Neural cell (in vitro differentiated cells): ENCODE data around the gene CCDC60. TPM values are rescaled to one million over a fixed set of nuclear protein-coding genes. Genes with fewer than 3 reads are reported as not detected.

Experiments used
- H2AFZ ChIP-seq: fragments of 200-600, 300-800 bp; sonication (generic), shearing (Covaris generic); 2 replicates; pipeline ENCODE4 v1.6.0; 2014; ENCODE audit warnings: low read depth, mild to moderate bottlenecking, antibody characterized with exemption, low read length, moderate library complexity
- H3F3A ChIP-seq: fragments of 200-600 bp; shearing (Covaris generic); 2 replicates; pipeline ENCODE4 v1.6.1; 2016; ENCODE audit warnings: mild to moderate bottlenecking, moderate library complexity, mixed read lengths, antibody characterized with exemption, low read length; ENCODE audit not compliant: insufficient read depth, poor library complexity, severe bottlenecking
- H3K27ac ChIP-seq: fragments of 200-600, 300-800 bp; sonication (generic), shearing (Covaris generic); 2 replicates; pipeline ENCODE4 v1.5.1; 2014; ENCODE audit warnings: mild to moderate bottlenecking, low read length, moderate library complexity
- H3K27me3 ChIP-seq: fragments of 300-800, 200-600 bp; sonication (generic), shearing (Covaris generic); 2 replicates; pipeline ENCODE4 v1.6.0; 2014; ENCODE audit warnings: mild to moderate bottlenecking, low read depth, low read length, moderate library complexity; ENCODE audit not compliant: insufficient read depth
- H3K36me3 ChIP-seq: fragments of 300-800, 200-600 bp; sonication (generic), shearing (Covaris generic); 2 replicates; pipeline ENCODE4 v1.5.1; 2014; ENCODE audit warnings: mild to moderate bottlenecking, antibody characterized with exemption, low read length, moderate library complexity; ENCODE audit not compliant: insufficient read depth
- H3K4me2 ChIP-seq: fragments of 300-800, 200-600 bp; sonication (generic), shearing (Covaris generic); 2 replicates; pipeline ENCODE4 v1.6.0; 2014; ENCODE audit warnings: mild to moderate bottlenecking, low read length
- H3K4me3 ChIP-seq: fragments of 300-800, 200-600 bp; sonication (generic), shearing (Covaris generic); 2 replicates; pipeline ENCODE4 v1.5.1; 2014; ENCODE audit warnings: mild to moderate bottlenecking, low read length, moderate library complexity
- H3K79me2 ChIP-seq: fragments of 200-600 bp; shearing (Covaris generic); replicated peaks from 2 replicates; pipeline ENCODE4 v1.6.0; 2014; ENCODE audit warnings: mild to moderate bottlenecking, low read length, moderate library complexity; ENCODE audit not compliant: insufficient read depth
- H3K9ac ChIP-seq: fragments of 300-800, 200-600 bp; sonication (generic), shearing (Covaris generic); 2 replicates; pipeline ENCODE4 v1.6.1; 2016; ENCODE audit warnings: mild to moderate bottlenecking, low read length, mixed read lengths
- H3K9me2 ChIP-seq: fragments of 200-600 bp; shearing (Covaris generic); 2 replicates; pipeline ENCODE4 v1.6.1; 2016; ENCODE audit warnings: mild to moderate bottlenecking, low read length, mixed read lengths; ENCODE audit not compliant: insufficient read depth
- H3K9me3 ChIP-seq: fragments of 200-600, 300-800 bp; sonication (generic), shearing (Covaris generic); 2 replicates; pipeline ENCODE4 v1.6.1; 2016; ENCODE audit warnings: mild to moderate bottlenecking, mixed run types, low read length, moderate library complexity, mixed read lengths
- H4K20me1 ChIP-seq: fragments of 200-600 bp; shearing (Covaris generic); 2 replicates; pipeline ENCODE4 v1.6.1; 2016; ENCODE audit warnings: mild to moderate bottlenecking, mixed run types; ENCODE audit not compliant: insufficient read depth
- EP300 ChIP-seq: fragments of 450-650 bp; conservative IDR thresholded peaks from 2 replicates; pipeline ENCODE4 v1.6.1; 2014; ENCODE audit warnings: antibody characterized with exemption, mild to moderate bottlenecking, moderate library complexity; ENCODE audit not compliant: poor library complexity, severe bottlenecking
- EZH2 ChIP-seq: fragments of 200-600, 300-800 bp; shearing (Covaris generic), sonication (generic); IDR thresholded peaks from 2 replicates; pipeline ENCODE4 v1.6.1; 2014; ENCODE audit warnings: antibody characterized with exemption, low read length, borderline replicate concordance, mild to moderate bottlenecking; ENCODE audit not compliant: insufficient read depth, poor library complexity, severe bottlenecking
- MXI1 ChIP-seq: fragments of 450-650 bp; conservative IDR thresholded peaks from 2 replicates; pipeline ENCODE4 v1.6.1; 2014; ENCODE audit warnings: antibody characterized with exemption, mild to moderate bottlenecking; ENCODE audit not compliant: poor library complexity, severe bottlenecking
- POLR2AphosphoS5 ChIP-seq: IDR thresholded peaks from 2 replicates; pipeline ENCODE4 v1.6.1; 2012
- RAD21 ChIP-seq: fragments of 450-650 bp; conservative IDR thresholded peaks from 2 replicates; pipeline ENCODE4 v1.6.1; 2014; ENCODE audit warnings: antibody characterized with exemption, mild to moderate bottlenecking, moderate library complexity
- SMC3 ChIP-seq: fragments of 450-650 bp; conservative IDR thresholded peaks from 2 replicates; pipeline ENCODE4 v1.6.1; 2014; ENCODE audit warnings: antibody characterized with exemption, mild to moderate bottlenecking, moderate library complexity; ENCODE audit not compliant: poor library complexity
- TAF1 ChIP-seq: IDR thresholded peaks from 2 replicates; pipeline ENCODE4 v1.6.1; 2012; ENCODE audit warnings: low read depth
- polyA plus RNA-seq: library from polyadenylated mRNA; depleted of rRNA; stranded (reverse); fragments of >200 nt; gene quantifications from 2 replicates; pipeline ENCODE4 v1.2.3, GENCODE V29; 2014
- TF ChIP-seq, protein P1 (sequence below): fragments of 450-650 bp; IDR thresholded peaks from 2 replicates; pipeline ENCODE4 v1.5.1; 2014; ENCODE audit warnings: antibody characterized with exemption, mild to moderate bottlenecking, moderate library complexity; ENCODE audit not compliant: poor library complexity, severe bottlenecking
- TF ChIP-seq, protein P2 (sequence below): IDR thresholded peaks from 2 replicates; pipeline ENCODE4 v1.6.1; 2012; ENCODE audit warnings: borderline replicate concordance

CCDC60 gene
- polyA plus RNA-seq, 1 donor from 2014 or later = not detected

DNA sequence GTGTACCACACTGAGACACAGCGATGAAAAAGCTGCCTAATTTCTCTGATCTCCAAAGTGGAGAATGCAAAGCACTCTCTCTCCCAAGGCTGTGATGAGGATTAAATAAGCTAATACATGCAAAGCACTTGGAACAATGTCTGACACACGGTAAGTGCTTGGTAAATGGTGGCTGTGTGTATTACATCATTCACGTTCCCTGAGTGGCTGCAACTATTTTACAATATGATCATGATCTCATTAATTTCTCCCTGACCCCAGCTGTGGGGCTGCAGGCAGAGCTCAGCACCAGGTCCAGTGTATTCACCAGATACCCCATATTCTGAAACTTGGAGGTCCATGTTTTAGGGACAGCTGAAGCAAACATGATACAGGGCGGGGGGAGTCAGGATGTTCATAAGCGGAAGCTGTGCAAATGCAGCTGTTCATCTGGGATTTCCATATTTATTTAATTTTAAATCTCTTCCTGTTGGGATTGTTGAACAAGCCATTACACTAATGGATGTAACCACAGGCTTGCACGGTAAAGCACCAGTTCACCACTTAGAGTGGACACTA lies 106.4 kb downstream of the CCDC60 start:
- Histone ChIP-seq H3K27ac (no peak overlapping the region), H3K36me3 (no peaks in the 10 kb centered on the region), H3K4me3 (no peak overlapping the region), H3K9me2 (no peaks in the 10 kb centered on the region), H2AFZ (no peak overlapping the region), H3F3A (no peaks in the 10 kb centered on the region), H3K79me2 (no peaks in the 10 kb centered on the region), H3K4me2 (no peak overlapping the region), H3K9me3 (no peaks in the 10 kb centered on the region), H3K9ac (no peak overlapping the region), H3K27me3 (no peaks in the 10 kb centered on the region), H4K20me1 (no peaks in the 10 kb centered on the region)
- TF ChIP-seq RAD21 (no peak), EZH2 (no peak), POLR2AphosphoS5 (no peak), MXI1 (no peak), TAF1 (no peak), EP300 (no peak), SMC3 (no peak)
- TF ChIP-seq, protein P1, sequence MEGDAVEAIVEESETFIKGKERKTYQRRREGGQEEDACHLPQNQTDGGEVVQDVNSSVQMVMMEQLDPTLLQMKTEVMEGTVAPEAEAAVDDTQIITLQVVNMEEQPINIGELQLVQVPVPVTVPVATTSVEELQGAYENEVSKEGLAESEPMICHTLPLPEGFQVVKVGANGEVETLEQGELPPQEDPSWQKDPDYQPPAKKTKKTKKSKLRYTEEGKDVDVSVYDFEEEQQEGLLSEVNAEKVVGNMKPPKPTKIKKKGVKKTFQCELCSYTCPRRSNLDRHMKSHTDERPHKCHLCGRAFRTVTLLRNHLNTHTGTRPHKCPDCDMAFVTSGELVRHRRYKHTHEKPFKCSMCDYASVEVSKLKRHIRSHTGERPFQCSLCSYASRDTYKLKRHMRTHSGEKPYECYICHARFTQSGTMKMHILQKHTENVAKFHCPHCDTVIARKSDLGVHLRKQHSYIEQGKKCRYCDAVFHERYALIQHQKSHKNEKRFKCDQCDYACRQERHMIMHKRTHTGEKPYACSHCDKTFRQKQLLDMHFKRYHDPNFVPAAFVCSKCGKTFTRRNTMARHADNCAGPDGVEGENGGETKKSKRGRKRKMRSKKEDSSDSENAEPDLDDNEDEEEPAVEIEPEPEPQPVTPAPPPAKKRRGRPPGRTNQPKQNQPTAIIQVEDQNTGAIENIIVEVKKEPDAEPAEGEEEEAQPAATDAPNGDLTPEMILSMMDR = no peak
- TF ChIP-seq, protein P2, sequence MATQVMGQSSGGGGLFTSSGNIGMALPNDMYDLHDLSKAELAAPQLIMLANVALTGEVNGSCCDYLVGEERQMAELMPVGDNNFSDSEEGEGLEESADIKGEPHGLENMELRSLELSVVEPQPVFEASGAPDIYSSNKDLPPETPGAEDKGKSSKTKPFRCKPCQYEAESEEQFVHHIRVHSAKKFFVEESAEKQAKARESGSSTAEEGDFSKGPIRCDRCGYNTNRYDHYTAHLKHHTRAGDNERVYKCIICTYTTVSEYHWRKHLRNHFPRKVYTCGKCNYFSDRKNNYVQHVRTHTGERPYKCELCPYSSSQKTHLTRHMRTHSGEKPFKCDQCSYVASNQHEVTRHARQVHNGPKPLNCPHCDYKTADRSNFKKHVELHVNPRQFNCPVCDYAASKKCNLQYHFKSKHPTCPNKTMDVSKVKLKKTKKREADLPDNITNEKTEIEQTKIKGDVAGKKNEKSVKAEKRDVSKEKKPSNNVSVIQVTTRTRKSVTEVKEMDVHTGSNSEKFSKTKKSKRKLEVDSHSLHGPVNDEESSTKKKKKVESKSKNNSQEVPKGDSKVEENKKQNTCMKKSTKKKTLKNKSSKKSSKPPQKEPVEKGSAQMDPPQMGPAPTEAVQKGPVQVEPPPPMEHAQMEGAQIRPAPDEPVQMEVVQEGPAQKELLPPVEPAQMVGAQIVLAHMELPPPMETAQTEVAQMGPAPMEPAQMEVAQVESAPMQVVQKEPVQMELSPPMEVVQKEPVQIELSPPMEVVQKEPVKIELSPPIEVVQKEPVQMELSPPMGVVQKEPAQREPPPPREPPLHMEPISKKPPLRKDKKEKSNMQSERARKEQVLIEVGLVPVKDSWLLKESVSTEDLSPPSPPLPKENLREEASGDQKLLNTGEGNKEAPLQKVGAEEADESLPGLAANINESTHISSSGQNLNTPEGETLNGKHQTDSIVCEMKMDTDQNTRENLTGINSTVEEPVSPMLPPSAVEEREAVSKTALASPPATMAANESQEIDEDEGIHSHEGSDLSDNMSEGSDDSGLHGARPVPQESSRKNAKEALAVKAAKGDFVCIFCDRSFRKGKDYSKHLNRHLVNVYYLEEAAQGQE = no peak

DNA sequence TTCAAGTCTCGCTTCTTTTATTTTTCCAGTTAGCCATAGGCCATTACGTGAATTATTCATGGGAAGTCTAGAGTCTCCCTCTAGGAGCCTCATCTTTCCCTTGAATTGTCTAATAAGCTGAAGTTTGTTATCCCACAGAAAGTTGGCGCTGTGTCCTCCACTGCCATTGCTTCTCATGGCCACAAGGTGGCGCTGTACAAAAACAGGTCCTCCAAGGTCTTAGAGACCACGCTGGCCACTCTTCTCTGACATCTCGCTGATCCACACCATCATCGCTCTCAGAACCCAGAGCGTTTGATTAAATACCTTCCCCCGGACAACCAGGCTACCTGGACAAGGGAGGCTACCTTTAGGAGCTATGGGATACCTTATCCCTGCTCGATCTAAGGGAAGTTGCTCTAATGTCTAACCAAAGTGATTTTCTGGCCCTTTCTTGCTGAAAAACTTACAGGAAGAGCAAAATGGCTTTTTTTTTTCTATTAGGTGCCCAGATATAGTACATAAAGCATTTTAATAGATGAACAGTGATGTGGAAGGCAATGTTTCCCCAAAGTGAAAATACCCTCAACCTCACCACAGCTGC lies 110.0 kb downstream of the CCDC60 start:
- Histone ChIP-seq H3K9me3 (no peaks in the 10 kb centered on the region), H3K36me3 (no peaks in the 10 kb centered on the region), H3K4me3 (no peak overlapping the region), H3K27ac (no peak overlapping the region), H3K27me3 (no peaks in the 10 kb centered on the region), H4K20me1 (no peaks in the 10 kb centered on the region), H3K9me2 (no peaks in the 10 kb centered on the region), H2AFZ (no peak overlapping the region), H3K79me2 (no peaks in the 10 kb centered on the region), H3K4me2 (no peak overlapping the region), H3K9ac (no peak overlapping the region), H3F3A (no peaks in the 10 kb centered on the region)
- TF ChIP-seq POLR2AphosphoS5 (no peak), MXI1 (no peak), SMC3 (peak; percentile 67), TAF1 (no peak), RAD21 (peak; percentile 59)
- TF ChIP-seq, protein P1 = peak; percentile 76
